HG02623 (cell line): Measurements from ENCODE around the gene SEC16A.
A peak's percentile ranks its signal among the peaks of the same experiment; 100 is the strongest.

ENCODE experiments used
- ATAC-seq: cut with Tn5 transposase; IDR thresholded peaks from one replicate; pipeline ENCODE4 v1.9.1; 2021; ENCODE audit warnings: moderate library complexity; ENCODE audit not compliant: unreplicated experiment

Gene SEC16A

GRCh38 chr9:136487672-136488071 is 4.8 kb upstream of the SEC16A start:
- no peak for ATAC-seq

- ATAC-seq, result no peak
These were observed 4.2 kb upstream of the SEC16A start for GRCh38 chr9:136486823-136487620.

- no peak for ATAC-seq
These were observed 3.3 kb upstream of the SEC16A start for GRCh38 chr9:136486131-136486530.

GRCh38 chr9:136485049-136486045 is 2.5 kb upstream of the SEC16A start:
- ATAC-seq, result no peak

- no peak for ATAC-seq
These were observed 1.6 kb upstream of the SEC16A start for GRCh38 chr9:136484153-136485048.

GRCh38 chr9:136483589-136484152 is 831 bp upstream of the SEC16A start:
- peak; percentile 59 for ATAC-seq

- peak; percentile 2 for ATAC-seq
These were observed 621 bp downstream of the SEC16A start for GRCh38 chr9:136482046-136482792.

GRCh38 chr9:136481558-136481957 is 1.3 kb downstream of the SEC16A start:
- no peak for ATAC-seq

GRCh38 chr9:136476369-136477150 is 6.3 kb downstream of the SEC16A start:
- no peak for ATAC-seq

GRCh38 chr9:136474974-136475865 is 7.6 kb downstream of the SEC16A start:
- no peak for ATAC-seq

GRCh38 chr9:136474021-136474640 is 8.7 kb downstream of the SEC16A start:
- ATAC-seq, result no peak

GRCh38 chr9:136473354-136473721 is 9.5 kb downstream of the SEC16A start:
- ATAC-seq, result no peak

GRCh38 chr9:136472640-136473353 is 10.0 kb downstream of the SEC16A start:
- ATAC-seq, result no peak

- ATAC-seq, result no peak
These were observed 10.9 kb downstream of the SEC16A start for GRCh38 chr9:136471802-136472487.

- ATAC-seq, result no peak
These were observed 11.9 kb downstream of the SEC16A start for GRCh38 chr9:136470792-136471469.

- ATAC-seq, result no peak
These were observed 12.5 kb downstream of the SEC16A start for GRCh38 chr9:136470356-136470755.
